NCI-H2107 treated with DMSO at 0.1 percent for 48 hours (cell line): Measurements from ENCODE around the gene EFHD2.
"Not testable (repeated sequence)": the region's sequence is repeated elsewhere in the genome, so short reads cannot be mapped to it uniquely, and the experiment has no call there.

Experiments
- DNase-seq: peaks from one replicate; lab custom pipeline; 2025; ENCODE audit not compliant: unreplicated experiment; lab: John Stamatoyannopoulos, UW

EFHD2 gene

DNA sequence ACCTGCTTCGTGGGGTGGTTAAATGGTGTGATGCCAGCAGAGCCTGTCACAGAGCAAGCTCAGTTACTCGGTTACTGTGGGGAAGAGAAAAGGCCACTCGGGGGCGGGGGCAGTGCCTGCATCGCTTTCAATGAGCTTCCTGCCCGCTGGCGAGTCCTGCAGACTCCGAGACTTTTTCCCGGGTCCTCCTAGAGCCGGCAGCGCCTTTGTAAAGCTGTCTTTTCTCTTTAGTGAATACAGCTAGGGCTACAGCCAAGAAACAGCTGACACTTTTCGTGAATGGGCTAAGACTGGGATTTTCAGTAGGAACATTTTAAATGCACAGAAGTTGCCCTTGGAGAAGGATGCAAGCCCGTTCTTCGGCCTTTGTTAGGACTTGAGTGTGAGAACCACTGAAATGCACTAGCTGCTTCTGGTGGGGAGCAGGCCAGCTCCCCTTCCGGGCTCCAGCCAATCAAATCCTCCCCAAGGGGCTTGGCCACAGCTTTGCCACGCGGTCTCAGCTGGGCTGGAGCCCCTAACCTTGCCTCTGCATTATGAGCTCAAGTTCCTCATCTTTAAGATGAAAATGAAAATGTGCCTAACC lies 23.4 kb upstream of the EFHD2 start:
- no peak for DNase-seq

DNA sequence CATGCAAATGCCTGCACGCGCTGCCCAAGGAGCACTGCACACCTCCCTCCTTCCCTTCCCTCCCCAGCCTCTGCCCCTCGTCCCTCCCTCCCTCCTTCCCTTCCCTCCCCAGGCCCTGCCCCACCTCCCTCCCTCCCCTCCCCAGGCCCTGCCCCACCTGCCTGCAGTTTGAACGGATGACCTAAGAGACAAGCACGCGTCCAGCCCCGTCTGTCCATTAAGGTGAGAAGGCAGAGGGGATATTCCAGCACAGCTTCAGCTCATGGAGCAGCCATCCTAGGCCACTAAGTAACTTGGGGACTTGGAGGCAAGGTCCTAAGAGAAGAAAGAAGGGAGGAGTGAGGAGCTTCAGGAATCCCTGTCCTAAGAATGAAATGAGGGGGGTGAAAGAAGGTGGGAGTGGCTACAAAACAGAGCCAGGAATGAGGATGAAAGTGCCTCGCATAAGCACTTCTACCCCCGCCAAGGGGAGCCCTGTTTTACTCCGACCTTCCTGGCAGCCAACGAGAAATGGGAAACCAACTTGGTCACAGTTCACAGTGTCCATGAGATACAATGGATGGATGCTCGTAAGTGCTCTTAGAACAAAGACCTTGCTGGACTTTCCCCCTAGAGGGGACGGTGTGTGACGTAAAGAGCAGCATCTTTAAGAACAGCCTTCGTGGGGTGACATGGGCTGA lies 21.3 kb upstream of the EFHD2 start:
- DNase-seq: no peak

DNA sequence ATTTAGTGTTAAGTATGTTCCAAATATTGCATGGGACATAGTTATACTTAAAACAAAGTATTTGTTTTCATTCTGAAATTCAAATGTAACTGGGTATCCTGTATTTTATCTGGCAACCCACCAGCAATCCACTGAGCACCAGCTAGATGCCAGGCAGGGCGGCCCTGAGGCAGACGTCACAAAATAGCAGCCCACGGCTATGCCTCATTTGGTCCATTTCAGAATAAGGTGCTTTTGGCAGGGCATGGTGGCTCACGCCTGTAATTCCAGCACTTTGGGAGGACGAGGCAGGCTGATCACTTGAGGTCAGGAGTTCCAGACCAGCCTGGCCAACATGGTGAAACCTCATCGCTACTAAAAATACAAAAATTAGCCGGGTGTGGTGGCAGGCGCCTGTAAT lies 19.9 kb upstream of the EFHD2 start:
- not testable (repeated sequence) for DNase-seq

DNA sequence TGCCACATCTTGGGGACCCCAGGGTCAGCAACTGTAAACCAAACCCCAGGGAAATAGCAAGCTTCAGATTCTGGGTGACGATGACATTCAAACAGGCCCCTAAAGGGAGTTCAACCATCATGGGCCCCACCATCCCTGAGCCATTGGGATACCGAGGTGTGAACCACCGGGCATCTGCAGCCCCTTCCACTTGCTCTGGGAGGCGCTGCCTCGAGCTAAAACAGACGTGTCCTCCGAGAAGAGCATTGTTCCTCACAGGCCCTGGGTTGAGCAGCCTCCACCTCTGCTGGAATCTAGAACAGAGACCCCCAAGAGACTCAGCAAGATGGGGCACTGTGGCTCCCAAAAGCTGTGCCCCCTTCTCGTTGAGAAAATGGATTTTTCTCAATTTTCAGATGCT lies 19.0 kb upstream of the EFHD2 start:
- DNase-seq: no peak

DNA sequence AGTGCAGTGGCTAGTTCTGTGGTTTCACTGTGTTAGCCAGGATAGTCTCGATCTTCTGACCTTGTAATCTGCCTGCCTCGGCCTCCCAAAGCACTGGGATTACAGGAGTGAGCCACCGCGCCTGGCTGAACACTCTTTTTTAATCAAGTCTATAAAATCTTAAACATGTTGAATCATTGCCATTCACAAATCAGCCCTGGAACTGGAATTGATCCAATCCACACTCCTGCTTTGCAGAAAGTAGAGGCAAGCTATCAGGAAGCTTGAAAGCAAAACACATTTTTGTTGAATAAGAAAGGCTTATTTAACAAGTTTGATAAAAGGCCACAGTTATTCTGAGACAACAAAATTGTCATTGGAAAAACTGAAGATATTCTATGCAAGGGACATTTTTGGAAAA lies 18.3 kb upstream of the EFHD2 start:
- DNase-seq: no peak

DNA sequence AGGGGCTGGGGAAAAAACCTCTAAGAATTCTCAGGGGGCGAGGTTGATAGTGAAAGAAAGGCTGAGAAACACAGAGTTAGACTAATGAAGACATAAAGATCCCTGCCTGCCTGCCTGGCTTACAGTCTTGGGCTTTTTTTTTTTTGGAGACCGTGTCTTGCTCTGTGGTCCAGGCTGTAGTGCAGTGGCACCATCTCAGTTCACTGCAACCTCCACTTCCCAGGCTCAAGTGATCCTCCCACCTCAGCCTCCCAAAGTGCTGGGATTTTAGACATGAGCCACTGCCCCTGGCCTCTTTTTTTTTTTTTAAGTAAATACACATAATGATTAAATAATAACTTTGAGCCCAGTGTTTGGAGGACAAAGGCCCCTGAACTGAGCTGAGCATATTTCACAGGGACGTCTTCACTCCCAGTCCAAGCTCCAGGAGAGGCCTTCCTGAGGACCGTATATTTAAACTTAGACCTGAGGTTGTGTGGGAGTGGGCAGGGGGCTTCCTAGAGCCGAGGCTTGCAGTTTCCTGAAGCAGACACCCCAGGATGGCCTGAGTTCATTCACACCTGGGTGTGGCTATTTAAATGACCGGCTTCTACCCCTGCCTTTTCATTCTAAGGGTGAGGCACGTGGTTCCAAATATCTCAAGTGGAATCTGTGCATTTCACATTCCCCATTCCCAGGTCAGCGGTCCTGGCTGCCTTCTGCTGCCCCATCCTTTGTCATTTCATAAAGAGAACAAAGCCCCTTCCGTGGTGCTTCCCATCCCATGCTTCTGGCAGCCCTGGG lies 16.0 kb upstream of the EFHD2 start:
- DNase-seq: no peak

DNA sequence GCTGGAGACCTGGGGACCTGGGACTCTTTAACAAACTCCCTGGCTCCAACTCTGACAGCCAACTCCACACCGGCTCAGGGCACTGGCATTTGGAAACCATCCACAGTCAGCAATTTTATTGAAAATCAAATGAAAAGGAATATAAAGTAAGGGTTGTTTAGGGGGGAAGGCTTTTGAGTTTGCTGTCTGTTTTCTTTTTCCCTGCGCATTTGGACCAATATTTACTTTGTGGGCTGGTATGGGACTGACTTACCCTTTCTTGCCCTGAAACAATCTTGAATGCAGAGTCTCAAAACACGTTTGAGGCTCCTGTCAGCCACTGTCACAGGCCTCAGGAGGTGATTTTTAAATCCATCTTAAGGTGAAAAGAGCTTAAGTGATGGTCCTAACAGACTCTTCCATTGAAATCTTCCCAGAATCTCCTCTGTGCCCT lies 15.4 kb upstream of the EFHD2 start:
- DNase-seq: no peak

DNA sequence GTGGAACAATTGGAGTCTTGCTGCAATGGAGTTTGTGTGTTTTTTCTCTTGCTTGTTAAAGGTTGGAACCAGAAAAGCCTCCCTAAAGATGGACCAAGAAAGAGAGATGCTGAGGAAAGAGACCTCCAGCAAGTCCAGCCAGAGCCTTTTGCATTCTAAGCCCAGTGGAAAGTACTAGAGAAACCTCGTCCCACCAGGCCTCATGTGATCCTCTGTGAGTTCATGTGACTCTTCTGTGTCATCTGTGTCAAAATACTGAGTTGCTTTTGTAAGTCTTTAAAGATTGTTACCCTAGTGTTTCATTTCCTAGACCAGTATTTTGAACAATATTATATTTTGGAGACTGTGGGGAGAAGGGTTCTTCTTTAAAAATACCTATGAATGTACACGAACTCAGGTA lies 12.5 kb upstream of the EFHD2 start:
- no peak for DNase-seq

DNA sequence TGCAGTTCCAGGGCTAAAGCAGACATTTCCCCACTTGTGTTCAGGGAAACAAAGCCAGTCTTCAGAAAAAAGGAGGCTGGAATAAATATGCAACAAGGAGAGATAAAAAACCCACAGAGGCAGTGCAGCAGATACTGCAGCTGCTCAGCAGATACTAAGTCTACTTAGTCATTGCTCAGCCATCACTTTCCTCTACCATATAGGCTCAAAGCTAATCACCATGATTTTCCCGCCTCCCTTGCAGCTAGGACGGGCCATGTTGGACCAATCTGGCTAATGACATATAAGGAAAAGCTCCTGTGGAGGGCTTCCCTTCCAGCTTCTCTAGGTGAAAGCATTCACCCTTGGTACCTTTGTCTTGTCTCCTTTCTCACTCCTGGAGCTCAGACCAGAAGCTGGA lies 10.0 kb upstream of the EFHD2 start:
- no peak for DNase-seq

DNA sequence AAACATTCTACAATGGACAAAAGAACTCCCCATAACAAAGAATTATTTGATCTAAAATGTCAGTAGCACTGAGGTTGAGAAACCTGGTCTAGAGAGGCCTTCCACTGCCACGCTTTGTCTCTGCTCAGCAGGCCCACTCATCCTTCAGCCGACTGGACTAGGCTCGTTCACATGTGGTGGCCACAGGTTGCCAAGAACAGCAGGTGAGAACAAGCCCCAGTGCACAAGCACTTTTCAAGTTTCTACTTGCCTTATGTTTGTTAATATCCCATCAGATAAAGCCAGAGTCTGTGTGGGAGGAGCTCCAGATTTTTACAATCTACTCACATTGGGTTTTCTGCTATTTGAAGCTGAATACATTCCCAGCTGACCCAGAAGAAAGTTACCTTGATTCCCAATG lies 9.1 kb upstream of the EFHD2 start:
- peak; percentile 86 for DNase-seq

DNA sequence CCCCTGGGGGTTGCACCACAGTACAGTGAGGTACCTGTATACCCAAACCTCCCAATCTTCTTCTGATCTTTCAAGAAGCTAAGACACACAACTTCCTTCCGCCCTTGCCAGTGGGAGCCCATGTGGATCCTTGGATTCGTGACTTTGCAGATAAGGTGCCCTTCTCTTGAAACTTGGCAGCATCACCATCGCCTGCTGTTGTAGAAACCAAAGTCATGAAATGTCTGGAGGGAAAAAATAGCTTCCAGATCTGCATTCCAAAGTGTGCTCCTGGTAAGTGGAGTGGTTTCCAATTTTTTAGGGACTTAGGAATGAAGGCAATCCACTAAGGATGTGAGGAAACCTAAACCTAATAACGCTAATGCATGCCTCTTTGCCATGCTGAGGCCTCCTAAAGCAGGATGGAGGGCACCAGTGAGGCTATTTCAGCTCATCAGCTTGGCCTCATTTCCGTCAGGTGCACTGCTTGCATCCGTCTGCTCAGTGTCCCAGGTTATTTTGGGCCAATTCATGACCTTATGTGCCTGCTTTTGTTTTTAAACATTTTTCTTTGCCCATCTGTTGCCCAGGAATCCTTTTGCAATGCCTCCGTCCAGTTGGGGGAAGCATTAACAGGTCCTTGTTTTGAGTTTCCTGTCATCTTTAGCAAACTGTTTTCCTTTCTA lies 8.2 kb upstream of the EFHD2 start:
- no peak for DNase-seq

DNA sequence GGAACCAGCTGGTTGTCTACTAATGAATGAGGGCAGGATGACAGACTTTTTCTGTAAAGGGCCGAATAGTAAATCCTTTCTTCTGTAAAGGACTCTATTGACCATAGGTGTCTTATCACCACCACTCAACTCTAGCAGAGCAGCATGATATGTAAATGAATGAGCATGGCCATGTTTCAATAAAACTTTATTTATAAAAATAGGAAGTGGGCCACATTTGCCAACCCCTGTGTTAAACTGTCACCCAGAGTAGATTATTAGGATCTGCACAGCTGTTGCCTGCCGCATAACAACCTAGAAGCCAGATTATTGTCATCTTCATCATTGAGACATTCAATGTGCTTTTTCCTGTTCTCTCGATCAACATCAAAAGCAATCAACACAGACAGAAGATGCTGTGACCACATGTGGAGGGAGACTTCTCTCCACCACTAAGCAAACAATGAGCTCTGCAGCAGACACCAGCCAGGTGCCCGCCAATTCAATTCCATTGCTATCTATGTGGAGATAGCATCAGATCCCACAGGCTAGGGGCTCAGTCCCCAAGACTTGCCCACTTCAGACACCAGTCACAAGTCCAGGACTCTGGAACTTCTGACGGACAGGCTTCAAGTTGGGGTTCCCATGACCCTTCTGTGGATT lies 6.8 kb upstream of the EFHD2 start:
- DNase-seq: no peak

DNA sequence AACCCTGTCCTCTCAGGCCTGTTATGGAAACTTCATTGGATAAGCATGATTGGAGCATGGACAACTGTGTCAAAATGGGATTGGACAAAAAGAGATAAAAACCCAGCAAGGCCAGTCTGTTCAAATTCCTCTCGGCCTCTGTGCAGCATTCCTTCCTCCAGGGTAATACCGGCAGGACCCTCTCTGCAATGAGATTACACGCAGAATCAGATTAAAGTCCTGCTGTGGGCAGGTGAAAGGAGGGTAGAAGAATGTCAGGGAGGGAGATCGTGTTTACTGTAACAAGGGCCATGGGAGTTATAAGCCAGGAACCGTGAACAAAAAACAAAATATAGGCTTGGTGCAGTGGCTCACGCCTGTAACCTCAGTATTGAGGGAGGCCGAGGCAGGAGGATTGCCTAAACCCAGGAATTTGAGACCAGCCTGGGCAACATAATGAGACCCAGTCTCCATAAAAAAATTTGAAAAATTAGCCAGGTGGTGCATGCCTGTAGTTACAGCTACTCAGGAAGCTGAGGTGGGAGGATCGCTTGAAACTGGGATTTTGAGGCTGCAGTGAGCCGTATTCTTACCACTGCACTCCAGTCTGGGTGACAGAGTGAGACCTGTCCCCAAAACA lies 5.6 kb upstream of the EFHD2 start:
- DNase-seq: no peak

DNA sequence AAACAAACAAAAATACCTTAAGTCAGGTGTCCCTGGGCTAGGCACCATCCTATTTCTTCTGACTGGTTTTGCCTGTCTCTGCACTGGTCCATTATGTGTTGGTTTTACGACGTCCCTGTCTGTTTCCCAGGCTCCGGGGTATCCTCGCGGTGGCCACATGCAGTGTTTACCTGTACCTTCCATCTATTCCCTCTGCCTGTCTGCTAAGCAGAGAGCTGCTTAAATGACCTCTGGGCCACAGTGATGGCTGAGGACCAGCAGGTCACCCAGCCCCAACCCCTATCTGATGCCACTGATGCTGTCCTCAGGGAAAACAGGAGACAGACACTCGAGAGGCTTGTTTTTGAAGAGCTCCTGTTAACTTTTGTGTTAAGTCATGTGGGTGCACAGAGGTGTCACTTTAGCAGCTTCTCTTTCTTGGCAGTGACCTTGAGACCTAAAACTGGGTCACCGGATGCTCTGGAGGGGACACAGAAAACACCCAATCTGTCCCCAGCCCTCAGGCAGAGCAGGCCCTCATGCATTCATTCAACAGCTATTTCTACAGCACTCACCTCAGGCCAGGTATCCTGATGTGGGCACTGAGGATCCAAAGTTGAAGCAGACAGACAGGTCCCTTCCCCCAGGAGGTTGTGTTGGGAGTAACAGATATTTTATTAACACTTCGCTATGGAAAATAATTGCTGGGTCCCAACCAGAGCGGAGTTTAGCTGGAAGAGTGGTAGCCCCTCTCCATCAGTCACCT lies 4.4 kb upstream of the EFHD2 start:
- no peak for DNase-seq

DNA sequence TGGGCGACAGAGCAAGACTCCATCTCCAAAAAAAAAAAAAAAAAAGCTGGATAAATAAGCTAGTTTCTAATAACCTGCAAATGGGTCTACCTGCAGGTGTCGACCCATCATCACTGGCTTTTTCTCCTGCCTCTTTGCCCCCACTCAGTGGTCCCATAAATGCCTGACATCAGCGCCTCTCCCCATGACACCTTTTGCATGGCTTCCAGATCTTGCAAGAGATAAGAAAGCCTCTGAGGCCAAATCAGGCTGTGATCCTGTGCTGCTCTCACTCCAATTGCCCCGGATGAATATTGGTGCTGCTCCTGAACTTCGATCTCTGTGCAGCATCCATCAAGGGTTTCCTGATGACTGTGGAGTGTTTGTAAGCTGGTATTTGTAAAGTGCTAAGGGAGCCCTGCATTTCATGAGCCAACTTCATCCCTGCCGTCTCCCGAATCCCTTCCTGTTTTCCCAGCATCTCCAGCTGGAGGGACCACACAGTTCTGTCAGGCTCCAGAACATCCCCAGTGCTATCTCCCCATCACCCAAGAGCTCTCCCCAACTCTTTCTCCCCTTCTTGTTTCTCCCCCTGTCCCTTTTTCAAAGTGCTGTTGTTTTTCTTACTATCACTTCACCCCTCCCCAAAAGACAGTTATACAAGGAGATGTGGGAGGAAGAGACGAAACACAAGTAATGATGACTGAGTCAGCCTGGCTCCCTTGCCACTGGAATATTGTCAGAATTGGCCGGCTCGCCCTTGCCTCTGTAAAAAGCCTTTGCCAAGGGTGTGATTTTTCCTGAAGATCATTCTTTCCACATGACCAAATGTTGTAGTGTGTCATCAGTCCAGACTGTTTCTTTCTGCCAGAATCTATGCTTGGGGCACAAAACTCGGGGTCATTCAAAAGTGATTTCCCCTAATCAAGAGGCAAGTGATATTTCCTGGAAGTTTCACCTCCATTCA lies 2.8 kb upstream of the EFHD2 start:
- DNase-seq: no peak

DNA sequence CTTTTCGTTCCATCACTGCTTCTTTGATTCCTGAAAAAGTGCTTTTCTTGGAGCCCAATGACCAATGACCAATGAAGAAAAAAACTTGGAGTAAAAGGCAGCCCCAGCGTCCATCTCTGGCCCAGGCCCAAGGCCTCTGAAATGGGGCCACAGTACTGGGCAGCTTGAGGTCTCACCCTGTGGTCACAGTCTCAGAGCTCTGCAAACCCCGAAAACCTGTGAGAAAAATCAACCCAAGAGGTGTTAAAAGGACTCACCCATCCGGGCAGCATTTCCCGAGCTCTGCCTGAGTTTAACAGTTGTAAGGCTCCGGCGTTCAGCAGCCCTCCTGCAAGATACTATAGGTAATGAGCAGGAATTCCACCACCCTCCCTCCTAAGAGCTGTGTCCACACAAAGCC lies 2.1 kb upstream of the EFHD2 start:
- DNase-seq: no peak

DNA sequence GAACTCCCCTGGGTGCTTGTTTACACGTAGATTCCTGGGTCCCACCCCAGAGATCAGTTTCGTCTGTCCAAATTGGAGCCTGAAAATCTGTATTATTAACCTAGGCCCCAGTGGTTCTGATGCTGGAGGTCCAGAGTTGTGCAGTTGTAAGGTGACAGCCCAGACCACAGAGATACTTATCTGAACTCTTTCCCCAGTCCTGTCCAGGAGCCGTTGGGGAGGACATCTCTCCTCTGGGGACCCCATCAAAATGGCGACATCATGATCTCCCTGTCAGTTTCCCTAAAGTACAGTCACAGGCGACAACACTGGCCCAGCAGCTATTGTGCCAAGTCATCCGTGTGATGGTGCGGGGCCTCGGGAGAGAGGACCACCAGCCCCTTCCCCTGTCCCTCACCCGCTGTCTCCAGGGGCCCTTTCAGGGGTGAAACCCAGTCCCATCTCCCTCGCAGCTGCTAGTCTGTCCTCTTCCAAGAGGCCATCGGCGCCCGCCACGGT lies 749 bp upstream of the EFHD2 start:
- peak; percentile 62 for DNase-seq

DNA sequence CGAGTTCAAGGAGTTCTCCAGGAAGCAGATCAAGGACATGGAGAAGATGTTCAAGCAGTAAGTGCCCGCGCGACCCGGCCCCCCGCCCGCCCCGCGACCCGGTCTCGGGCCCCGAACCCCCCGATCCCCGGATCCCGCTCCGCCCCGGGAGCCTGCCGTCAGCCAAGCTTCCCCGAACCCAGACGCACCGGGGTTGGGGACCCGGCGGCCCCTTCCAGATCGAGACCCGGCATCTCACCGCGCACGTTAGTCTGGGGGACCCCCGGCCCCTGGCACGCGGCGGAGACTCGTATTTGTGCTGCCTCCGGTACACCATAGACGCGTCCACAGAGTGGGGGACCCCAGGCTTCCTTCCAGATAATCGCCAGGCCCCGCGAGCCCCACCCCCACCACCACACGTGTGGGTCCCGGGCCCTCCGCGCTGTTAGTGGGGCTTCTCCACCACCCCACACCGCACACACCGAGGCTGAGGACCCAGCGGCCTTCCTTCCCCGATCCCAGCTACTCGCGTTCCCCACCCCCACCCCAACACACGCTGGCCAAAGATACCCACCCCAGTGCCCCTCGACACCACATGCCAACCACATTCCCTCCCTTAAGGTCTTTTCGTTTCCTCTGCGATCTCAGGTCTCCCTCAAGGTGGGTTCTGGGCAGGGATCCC lies 665 bp downstream of the EFHD2 start:
- DNase-seq: no peak
